ENCODE measurements around the gene FBRSL1.

FBRSL1 gene

DNA sequence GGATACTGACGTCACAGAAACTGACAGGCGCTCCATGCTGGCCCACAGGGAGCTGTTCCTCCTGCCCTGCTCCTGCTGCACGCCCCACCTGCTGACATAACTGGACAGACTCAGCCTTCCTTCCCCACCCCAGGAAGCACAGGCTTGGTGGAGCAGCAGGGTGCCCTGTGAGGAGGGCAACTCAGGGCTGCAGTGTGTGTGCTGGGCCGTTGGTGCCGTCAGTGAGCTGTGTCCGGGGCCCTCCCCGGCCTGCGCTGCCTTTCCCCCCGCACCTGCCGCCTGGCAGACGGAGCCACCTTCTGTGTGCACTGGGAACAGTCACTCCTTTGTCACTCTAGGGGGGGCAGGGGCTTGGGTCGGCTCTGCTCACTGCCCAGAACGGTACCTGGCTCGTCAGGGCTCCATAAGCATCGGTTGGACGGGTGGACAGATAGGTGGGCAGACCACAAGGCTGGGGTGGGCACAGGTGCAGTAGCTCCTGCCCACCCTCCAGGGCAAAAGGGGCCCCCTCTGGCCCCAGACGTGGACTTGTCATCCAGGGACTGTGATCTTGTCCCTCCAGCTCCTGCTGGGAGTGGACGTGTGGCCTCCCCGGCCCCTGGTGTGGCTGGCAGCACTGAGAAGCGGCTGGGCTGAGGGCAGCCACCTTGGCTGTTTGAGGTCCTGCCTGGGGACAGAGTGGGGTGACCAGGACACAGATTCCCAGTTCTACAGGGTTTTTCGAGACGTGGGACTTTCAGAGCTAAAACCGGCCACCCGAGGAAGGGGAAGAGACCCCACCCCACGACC, 32.8 kb downstream of the FBRSL1 start:
- H3K4me3 ChIP-seq (ENCODE audit: low read length), result no peak overlapping the region
- no peak overlapping the region for H3K9ac ChIP-seq (ENCODE audit: low read length)
- peaks cover 48% of the 10 kb centered on the region for H3K27me3 ChIP-seq (ENCODE audit: control insufficient read depth, insufficient read depth, low read length)
- peaks cover 4% of the 10 kb centered on the region for H3K4me1 ChIP-seq (ENCODE audit: control insufficient read depth, low read depth, low read length)
- no peaks in the 10 kb centered on the region for H3K36me3 ChIP-seq (ENCODE audit: control insufficient read depth, low read depth, low read length)
- H3K9me3 ChIP-seq (ENCODE audit: control insufficient read depth, low read depth, low read length), result peaks cover 3% of the 10 kb centered on the region
- no peak overlapping the region for H3K27ac ChIP-seq (ENCODE audit: low read length)

DNA sequence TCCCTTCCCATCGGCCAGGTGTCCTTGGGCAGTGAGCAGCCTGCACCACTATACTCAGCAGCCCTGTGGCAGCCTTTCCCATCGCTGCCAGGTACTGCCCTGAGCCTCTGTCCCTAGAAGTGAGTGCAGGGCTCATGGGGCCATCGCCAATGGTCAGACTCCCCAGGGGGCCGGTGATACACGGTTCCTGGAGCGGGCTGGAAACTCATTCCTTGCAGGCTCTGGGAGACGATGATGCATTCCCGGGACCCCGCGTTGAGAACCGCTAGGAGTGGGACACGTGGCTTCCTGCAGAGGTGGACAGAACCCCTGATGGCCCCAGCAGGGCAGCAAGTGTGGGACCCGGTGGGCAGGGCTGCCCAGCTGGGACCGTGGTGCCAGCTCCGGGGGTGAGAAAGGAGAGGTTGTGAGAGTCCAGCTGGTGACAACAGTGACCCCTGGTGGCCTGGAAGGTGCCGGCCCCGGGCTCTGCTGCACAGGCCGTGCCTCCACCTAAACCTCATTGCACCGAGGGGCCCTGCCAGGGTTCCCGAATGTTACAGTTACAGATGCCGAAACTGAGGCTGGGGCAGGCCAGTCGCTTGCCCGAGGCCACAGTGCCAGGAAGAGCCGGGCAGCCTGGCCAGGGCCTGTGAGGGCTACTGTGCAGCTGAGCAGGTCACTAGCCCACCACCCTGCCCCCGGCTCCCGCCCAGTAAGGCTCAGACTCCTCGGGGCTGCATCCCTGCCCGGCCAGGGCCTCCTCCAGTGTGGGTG, 33.8 kb downstream of the FBRSL1 start:
- no peak overlapping the region for H3K9ac ChIP-seq (ENCODE audit: low read length)
- no peak overlapping the region for H3K27ac ChIP-seq (ENCODE audit: low read length)
- H3K4me3 ChIP-seq (ENCODE audit: low read length), result no peak overlapping the region
- H3K9me3 ChIP-seq (ENCODE audit: control insufficient read depth, low read depth, low read length), result peaks cover 3% of the 10 kb centered on the region
- no peaks in the 10 kb centered on the region for H3K36me3 ChIP-seq (ENCODE audit: control insufficient read depth, low read depth, low read length)
- H3K27me3 ChIP-seq (ENCODE audit: control insufficient read depth, insufficient read depth, low read length), result peaks cover 49% of the 10 kb centered on the region
- peaks cover 4% of the 10 kb centered on the region for H3K4me1 ChIP-seq (ENCODE audit: control insufficient read depth, low read depth, low read length)

DNA sequence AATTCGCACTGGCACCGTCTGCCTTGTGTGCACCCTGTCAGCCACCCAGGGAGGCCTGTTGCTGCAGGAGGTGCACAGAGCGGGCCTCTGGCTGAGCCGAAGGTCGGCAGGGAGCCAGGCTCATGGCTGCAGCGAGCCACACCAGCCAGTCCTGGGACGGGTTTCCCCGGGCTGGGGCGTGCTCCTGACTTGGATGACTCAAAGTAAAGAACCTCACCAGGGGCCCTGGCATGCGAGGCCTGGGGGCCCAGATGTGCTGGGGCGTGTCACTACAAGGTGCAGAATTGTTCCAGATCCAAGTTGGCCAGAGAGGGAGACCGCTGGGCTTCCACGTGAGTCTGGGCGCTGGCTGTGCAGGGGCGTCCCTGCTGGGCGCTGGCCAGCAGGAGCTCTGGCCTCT, 34.5 kb downstream of the FBRSL1 start:
- H3K4me3 ChIP-seq (ENCODE audit: low read length), result no peak overlapping the region
- no peaks in the 10 kb centered on the region for H3K9me3 ChIP-seq (ENCODE audit: control insufficient read depth, low read depth, low read length)
- H3K9ac ChIP-seq (ENCODE audit: low read length), result no peak overlapping the region
- H3K4me1 ChIP-seq (ENCODE audit: control insufficient read depth, low read depth, low read length), result peaks cover 4% of the 10 kb centered on the region
- H3K36me3 ChIP-seq (ENCODE audit: control insufficient read depth, low read depth, low read length), result no peaks in the 10 kb centered on the region
- peaks cover 55% of the 10 kb centered on the region for H3K27me3 ChIP-seq (ENCODE audit: control insufficient read depth, insufficient read depth, low read length)
- H3K27ac ChIP-seq (ENCODE audit: low read length), result no peak overlapping the region

DNA sequence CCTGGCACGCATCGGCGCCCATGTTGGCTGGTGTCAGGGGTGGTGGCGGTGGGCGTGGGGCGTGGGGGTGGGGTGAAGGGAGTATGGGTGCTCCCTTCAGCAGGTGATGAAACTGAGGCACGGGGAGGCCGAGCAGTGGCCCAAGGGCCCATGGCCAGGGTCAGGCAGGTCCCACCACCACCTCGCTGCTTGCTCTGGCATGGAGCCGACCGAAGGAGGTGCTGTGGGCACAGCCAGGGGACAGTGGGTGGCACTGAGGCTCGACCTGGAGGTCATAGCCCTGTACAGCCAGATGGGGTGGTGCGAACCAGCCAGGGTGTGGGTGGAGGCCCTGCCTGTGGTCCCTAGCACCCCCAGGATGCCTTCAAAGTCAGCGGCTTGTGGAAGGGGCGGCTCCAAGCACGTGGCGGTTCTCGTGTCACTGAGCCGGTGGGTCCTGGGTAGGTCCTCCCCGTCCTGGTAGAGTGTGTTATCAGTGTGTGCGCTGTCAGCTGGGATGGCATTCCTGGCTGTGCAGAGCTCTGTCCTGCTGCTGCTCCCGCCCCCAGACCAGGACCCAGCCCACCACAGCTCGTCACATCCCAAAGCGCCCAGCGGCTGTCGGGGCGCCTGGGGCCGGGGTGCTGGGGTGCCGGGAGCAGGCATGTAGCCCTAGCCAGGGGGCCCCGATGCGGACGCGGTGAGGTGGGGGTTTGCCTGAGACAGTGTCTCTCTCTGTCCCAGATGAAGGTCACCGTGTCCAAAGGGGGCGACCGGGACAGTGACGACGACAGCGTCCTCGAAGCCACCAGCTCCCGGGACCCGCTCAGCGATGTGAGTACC, 35.3 kb downstream of the FBRSL1 start:
- Histone ChIP-seq H3K9me3 (ENCODE audit: control insufficient read depth, low read depth, low read length) (no peaks in the 10 kb centered on the region), H3K36me3 (ENCODE audit: control insufficient read depth, low read depth, low read length) (no peaks in the 10 kb centered on the region), H3K4me1 (ENCODE audit: control insufficient read depth, low read depth, low read length) (peaks cover 4% of the 10 kb centered on the region), H3K9ac (ENCODE audit: low read length) (no peak overlapping the region), H3K27me3 (ENCODE audit: control insufficient read depth, insufficient read depth, low read length) (peaks cover 56% of the 10 kb centered on the region), H3K4me3 (ENCODE audit: low read length) (no peak overlapping the region), H3K27ac (ENCODE audit: low read length) (no peak overlapping the region)

DNA sequence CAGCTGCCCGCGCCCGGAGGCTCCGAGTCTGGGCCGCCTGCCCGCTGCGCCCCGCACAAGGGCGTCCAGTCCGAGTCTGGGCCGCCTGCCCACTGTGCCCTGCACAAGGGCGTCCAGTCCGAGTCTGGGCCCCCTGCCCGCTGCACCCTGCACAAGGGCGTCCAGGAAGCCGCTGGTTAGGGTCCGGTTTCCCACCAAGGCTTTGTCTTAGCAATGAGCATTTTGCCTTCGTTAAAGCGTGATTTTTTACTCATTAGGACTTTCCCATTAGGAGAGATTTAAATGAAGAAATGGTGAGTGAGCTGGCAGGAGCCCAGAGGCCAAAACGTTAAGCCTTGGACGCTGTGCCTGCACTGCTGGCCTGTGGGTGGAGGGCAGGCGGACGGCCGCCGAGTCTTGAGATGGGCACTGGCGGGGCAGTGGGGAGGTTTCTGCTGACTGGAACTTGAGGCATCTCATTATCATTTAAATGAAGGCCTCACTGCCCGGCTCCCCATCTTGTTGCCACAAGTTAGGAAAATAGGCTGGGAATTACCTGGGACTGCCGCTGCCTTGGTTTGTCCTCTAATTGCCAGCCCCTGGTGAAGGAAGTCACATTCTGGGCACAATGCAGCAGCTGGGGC, 36.0 kb downstream of the FBRSL1 start:
- H3K4me3 ChIP-seq (ENCODE audit: low read length), result no peak overlapping the region
- peaks cover 56% of the 10 kb centered on the region for H3K27me3 ChIP-seq (ENCODE audit: control insufficient read depth, insufficient read depth, low read length)
- no peak overlapping the region for H3K9ac ChIP-seq (ENCODE audit: low read length)
- H3K9me3 ChIP-seq (ENCODE audit: control insufficient read depth, low read depth, low read length), result no peaks in the 10 kb centered on the region
- no peaks in the 10 kb centered on the region for H3K36me3 ChIP-seq (ENCODE audit: control insufficient read depth, low read depth, low read length)
- no peak overlapping the region for H3K27ac ChIP-seq (ENCODE audit: low read length)
- peaks cover 4% of the 10 kb centered on the region for H3K4me1 ChIP-seq (ENCODE audit: control insufficient read depth, low read depth, low read length)

DNA sequence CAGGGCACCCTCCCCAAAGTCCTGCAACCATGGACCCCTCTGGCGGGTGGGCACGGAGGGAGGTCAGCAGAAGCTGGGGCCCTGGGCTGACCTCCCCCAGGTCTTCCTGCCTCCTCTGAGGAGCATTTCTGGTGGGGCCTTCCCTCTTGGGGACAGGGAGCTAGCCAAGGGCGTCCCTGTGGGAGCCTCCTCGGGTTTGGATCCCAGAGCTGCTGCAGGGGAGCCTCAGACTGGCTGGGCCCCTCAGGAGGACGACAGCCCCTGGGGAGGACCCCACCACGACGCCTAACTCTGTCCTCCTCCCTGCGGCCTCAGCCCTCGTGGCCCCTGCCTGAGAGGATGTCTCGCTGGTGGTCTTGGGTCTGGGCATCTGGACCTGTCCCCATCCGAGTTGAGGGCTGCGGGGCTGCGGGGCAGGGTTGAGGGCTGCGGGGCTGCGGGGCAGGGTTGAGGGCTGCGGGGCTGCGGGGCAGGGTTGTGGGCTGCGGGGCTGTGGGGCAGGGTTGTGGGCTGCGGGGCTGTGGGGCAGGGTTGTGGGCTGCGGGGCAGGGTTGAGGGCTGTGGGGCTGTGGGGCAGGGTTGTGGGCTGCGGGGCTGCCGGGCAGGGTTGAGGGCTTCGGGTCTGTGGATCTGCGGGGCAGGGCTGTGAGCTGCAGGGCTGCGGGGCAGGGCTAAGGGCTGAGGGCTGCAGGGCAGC, 37.4 kb downstream of the FBRSL1 start:
- H3K27me3 ChIP-seq (ENCODE audit: control insufficient read depth, insufficient read depth, low read length), result peaks cover 54% of the 10 kb centered on the region
- H3K27ac ChIP-seq (ENCODE audit: low read length), result no peak overlapping the region
- no peak overlapping the region for H3K9ac ChIP-seq (ENCODE audit: low read length)
- no peak overlapping the region for H3K4me3 ChIP-seq (ENCODE audit: low read length)
- H3K4me1 ChIP-seq (ENCODE audit: control insufficient read depth, low read depth, low read length), result peaks cover 4% of the 10 kb centered on the region
- no peaks in the 10 kb centered on the region for H3K36me3 ChIP-seq (ENCODE audit: control insufficient read depth, low read depth, low read length)
- peaks cover 12% of the 10 kb centered on the region for H3K9me3 ChIP-seq (ENCODE audit: control insufficient read depth, low read depth, low read length)

DNA sequence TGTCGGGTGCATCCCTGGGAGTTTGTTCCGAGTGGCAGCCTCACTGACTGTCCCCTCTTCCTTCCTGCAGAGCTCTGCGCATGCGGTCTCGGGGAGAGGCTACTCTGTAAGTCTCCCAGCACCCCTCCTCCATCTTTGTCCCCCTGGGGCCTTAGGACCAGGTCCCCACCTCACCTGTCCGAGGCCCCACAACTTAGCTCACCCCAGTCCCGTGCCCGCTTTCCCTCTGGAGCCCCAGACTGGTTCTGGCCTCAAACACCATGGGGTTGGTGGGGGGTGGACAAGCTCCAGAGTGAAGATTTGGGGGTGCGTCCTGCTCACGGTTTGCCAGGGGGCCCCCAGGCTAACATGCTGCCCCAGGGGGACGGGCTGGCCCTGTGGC, 37.9 kb downstream of the FBRSL1 start:
- Histone ChIP-seq H3K9ac (ENCODE audit: low read length) (no peak overlapping the region), H3K4me3 (ENCODE audit: low read length) (no peak overlapping the region), H3K4me1 (ENCODE audit: control insufficient read depth, low read depth, low read length) (peaks cover 4% of the 10 kb centered on the region), H3K9me3 (ENCODE audit: control insufficient read depth, low read depth, low read length) (peaks cover 16% of the 10 kb centered on the region), H3K36me3 (ENCODE audit: control insufficient read depth, low read depth, low read length) (no peaks in the 10 kb centered on the region), H3K27ac (ENCODE audit: low read length) (no peak overlapping the region), H3K27me3 (ENCODE audit: control insufficient read depth, insufficient read depth, low read length) (peaks cover 53% of the 10 kb centered on the region)

DNA sequence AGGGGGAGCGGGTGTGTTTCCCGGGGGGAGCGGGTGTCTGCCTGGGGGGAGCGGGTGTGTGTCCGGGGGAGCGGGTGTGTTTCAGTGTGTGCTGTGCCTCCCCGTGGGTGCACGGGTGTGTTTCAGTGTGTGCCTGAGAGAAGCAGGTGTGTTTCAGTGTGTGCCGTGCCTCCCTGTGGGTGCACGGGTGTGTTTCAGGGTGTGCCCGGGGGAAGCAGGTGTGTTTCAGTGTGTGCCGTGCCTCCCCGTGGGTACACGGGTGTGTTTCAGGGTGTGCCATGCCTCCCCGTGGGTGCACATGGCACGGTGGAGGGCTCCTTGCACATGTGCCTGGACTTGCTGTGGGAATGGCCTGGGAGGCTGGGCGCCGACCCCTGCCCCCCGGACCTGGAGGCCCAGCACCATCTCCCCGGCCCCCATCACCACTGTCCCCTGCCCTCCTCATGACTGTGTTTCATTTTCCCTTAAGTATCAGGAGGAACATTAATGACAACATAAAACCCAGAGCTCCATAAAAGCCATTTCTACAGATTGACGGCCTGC, 38.7 kb downstream of the FBRSL1 start:
- no peak overlapping the region for H3K4me3 ChIP-seq (ENCODE audit: low read length)
- no peaks in the 10 kb centered on the region for H3K36me3 ChIP-seq (ENCODE audit: control insufficient read depth, low read depth, low read length)
- peaks cover 22% of the 10 kb centered on the region for H3K9me3 ChIP-seq (ENCODE audit: control insufficient read depth, low read depth, low read length)
- no peak overlapping the region for H3K27ac ChIP-seq (ENCODE audit: low read length)
- no peak overlapping the region for H3K9ac ChIP-seq (ENCODE audit: low read length)
- peaks cover 45% of the 10 kb centered on the region for H3K27me3 ChIP-seq (ENCODE audit: control insufficient read depth, insufficient read depth, low read length)
- peaks cover 4% of the 10 kb centered on the region for H3K4me1 ChIP-seq (ENCODE audit: control insufficient read depth, low read depth, low read length)

DNA sequence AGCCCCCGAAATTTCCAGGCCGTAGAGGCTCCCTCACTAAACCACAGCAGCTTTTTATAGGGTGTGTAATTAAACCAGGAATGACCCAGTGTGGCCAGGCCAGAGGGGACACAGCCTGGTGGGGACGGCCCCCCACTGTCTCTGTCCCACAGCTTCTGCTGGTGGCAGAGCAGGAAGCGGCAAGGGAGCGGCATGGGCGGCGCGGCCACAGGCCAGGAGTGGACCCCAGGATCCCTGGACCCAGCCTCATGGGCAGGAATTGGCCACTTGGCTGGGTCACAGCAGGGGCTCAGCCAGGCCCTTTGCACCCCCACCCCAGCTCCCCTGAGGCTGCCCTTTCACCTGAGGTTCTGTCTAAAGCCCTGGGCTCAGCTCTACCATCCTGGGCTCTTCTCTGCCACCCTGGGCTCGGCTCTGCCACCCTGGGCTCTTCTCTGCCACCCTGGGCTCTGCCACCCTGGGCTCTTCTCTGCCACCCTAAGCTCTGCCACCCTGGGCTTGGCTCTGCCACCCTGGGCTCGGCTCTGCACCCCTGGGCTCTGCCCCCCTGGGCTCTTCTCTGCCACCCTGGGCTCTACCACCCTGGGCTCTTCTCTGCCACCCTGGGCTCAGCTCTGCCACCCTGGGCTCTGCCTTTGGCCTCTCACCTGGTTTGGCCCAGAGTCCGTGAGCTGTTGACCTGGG, 39.3 kb downstream of the FBRSL1 start:
- no peaks in the 10 kb centered on the region for H3K36me3 ChIP-seq (ENCODE audit: control insufficient read depth, low read depth, low read length)
- H3K4me3 ChIP-seq (ENCODE audit: low read length), result no peak overlapping the region
- peaks cover 28% of the 10 kb centered on the region for H3K9me3 ChIP-seq (ENCODE audit: control insufficient read depth, low read depth, low read length)
- H3K27ac ChIP-seq (ENCODE audit: low read length), result no peak overlapping the region
- peaks cover 38% of the 10 kb centered on the region for H3K27me3 ChIP-seq (ENCODE audit: control insufficient read depth, insufficient read depth, low read length)
- H3K4me1 ChIP-seq (ENCODE audit: control insufficient read depth, low read depth, low read length), result peaks cover 4% of the 10 kb centered on the region
- H3K9ac ChIP-seq (ENCODE audit: low read length), result no peak overlapping the region

DNA sequence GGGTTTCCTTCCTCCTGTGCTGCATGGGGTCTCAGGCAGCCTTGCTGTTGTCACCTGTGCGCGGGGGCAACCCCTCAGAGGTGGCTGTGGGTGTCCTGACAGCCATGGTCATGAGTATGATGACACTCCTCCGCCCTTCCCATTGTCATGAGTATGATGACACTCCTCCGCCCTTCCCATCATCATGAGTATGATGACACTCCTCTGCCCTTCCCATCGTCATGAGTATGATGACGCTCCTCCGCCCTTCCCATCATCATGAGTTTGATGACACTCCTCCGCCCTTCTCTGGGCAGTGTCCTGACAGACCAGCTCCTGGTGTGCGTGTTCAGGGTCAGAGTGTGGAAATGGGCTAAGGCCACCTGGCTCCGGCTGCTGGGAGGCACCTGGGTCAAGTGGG, 40.0 kb downstream of the FBRSL1 start:
- Histone ChIP-seq H3K4me1 (ENCODE audit: control insufficient read depth, low read depth, low read length) (peaks cover 4% of the 10 kb centered on the region), H3K27me3 (ENCODE audit: control insufficient read depth, insufficient read depth, low read length) (peaks cover 39% of the 10 kb centered on the region), H3K27ac (ENCODE audit: low read length) (no peak overlapping the region), H3K9me3 (ENCODE audit: control insufficient read depth, low read depth, low read length) (peaks cover 31% of the 10 kb centered on the region), H3K4me3 (ENCODE audit: low read length) (no peak overlapping the region), H3K36me3 (ENCODE audit: control insufficient read depth, low read depth, low read length) (no peaks in the 10 kb centered on the region), H3K9ac (ENCODE audit: low read length) (no peak overlapping the region)
